HUES6 (cell line): Measurements from ENCODE around the gene ZSWIM5.
"Not testable (repeated sequence)": the region's sequence is repeated elsewhere in the genome, so short reads cannot be mapped to it uniquely, and the experiment has no call there.

Source experiments
- H3K27ac ChIP-seq: 2 replicates; pipeline ENCODE4 v1.7.0; 2013; ENCODE audit warnings: low read depth, mild to moderate bottlenecking, low read length, inconsistent platforms
- H3K27me3 ChIP-seq: 2 replicates; pipeline ENCODE4 v1.6.1; 2013; ENCODE audit warnings: low read length; ENCODE audit not compliant: control insufficient read depth, insufficient read depth
- H3K36me3 ChIP-seq: 2 replicates; pipeline ENCODE4 v1.6.1; 2013; ENCODE audit warnings: low read length; ENCODE audit not compliant: control insufficient read depth, insufficient read depth
- H3K4me1 ChIP-seq: 2 replicates; pipeline ENCODE4 v1.6.1; 2013; ENCODE audit warnings: low read length; ENCODE audit not compliant: control insufficient read depth, insufficient read depth
- H3K4me3 ChIP-seq: 2 replicates; pipeline ENCODE4 v1.5.1; 2013; ENCODE audit warnings: low read depth, low read length
- H3K9ac ChIP-seq: one replicate; pipeline ENCODE4 v1.6.1; 2013; ENCODE audit warnings: mild to moderate bottlenecking, low read length
- H3K9me3 ChIP-seq: 2 replicates; pipeline ENCODE4 v1.6.1; 2013; ENCODE audit warnings: low read depth, low read length; ENCODE audit not compliant: control insufficient read depth, insufficient read depth

The ZSWIM5 gene

GRCh38 chr1:45002650-45003645 lies 203.5 kb downstream of the ZSWIM5 start:
- Histone ChIP-seq H3K4me1 (peaks cover 4% of the 10 kb centered on the region; the same call in 1 of the 2 replicates), H3K36me3 (peaks cover 58% of the 10 kb centered on the region), H3K9me3 (no peaks in the 10 kb centered on the region), H3K4me3 (no peak overlapping the region), H3K27me3 (no peaks in the 10 kb centered on the region), H3K27ac (no peak overlapping the region), H3K9ac (no peak overlapping the region)

GRCh38 chr1:45001576-45001975 lies 204.8 kb downstream of the ZSWIM5 start:
- peaks cover 44% of the 10 kb centered on the region for H3K36me3 ChIP-seq
- not testable (repeated sequence) for H3K9ac ChIP-seq, H3K27me3 ChIP-seq, H3K9me3 ChIP-seq, H3K4me3 ChIP-seq, H3K27ac ChIP-seq, H3K4me1 ChIP-seq

- Histone ChIP-seq H3K4me3 (no peak overlapping the region), H3K9me3 (no peaks in the 10 kb centered on the region), H3K36me3 (peaks cover 43% of the 10 kb centered on the region), H3K9ac (no peak overlapping the region), H3K4me1 (peaks cover 4% of the 10 kb centered on the region; the same call in 1 of the 2 replicates), H3K27me3 (no peaks in the 10 kb centered on the region), H3K27ac (no peak overlapping the region)
Observed at GRCh38 chr1:45001011-45001481, 205.4 kb downstream of the ZSWIM5 start.

- H3K4me3 ChIP-seq, result no peak overlapping the region
- no peaks in the 10 kb centered on the region for H3K27me3 ChIP-seq
- peaks cover 4% of the 10 kb centered on the region; the same call in 1 of the 2 replicates for H3K4me1 ChIP-seq
- H3K9ac ChIP-seq, result no peak overlapping the region
- peaks cover 25% of the 10 kb centered on the region for H3K36me3 ChIP-seq
- H3K27ac ChIP-seq, result no peak overlapping the region
- H3K9me3 ChIP-seq, result no peaks in the 10 kb centered on the region
Observed at GRCh38 chr1:44999232-44999631, 207.2 kb downstream of the ZSWIM5 start.

GRCh38 chr1:44995467-44996238 lies 210.8 kb downstream of the ZSWIM5 start:
- Histone ChIP-seq H3K4me3 (no peak overlapping the region), H3K27ac (no peak overlapping the region), H3K9me3 (no peaks in the 10 kb centered on the region)

GRCh38 chr1:44994309-44994898 lies 212.0 kb downstream of the ZSWIM5 start:
- no peak overlapping the region for H3K9ac ChIP-seq
- no peak overlapping the region for H3K4me3 ChIP-seq
- no peaks in the 10 kb centered on the region for H3K9me3 ChIP-seq
- H3K4me1 ChIP-seq, result no peaks in the 10 kb centered on the region
- no peaks in the 10 kb centered on the region for H3K36me3 ChIP-seq
- no peak overlapping the region for H3K27ac ChIP-seq
- H3K27me3 ChIP-seq, result no peaks in the 10 kb centered on the region

More at GRCh38 chr1:44995467-44996238, 210.8 kb downstream of the ZSWIM5 start:
- peaks cover 4% of the 10 kb centered on the region; the same call in 1 of the 2 replicates for H3K4me1 ChIP-seq
- H3K27me3 ChIP-seq, result no peaks in the 10 kb centered on the region
- H3K36me3 ChIP-seq, result no peaks in the 10 kb centered on the region
- no peak overlapping the region for H3K9ac ChIP-seq

GRCh38 chr1:44988531-44989156 lies 217.8 kb downstream of the ZSWIM5 start:
- H3K9ac ChIP-seq, result no peak overlapping the region
- peaks cover 4% of the 10 kb centered on the region; the same call in 1 of the 2 replicates for H3K4me1 ChIP-seq
- no peak overlapping the region for H3K4me3 ChIP-seq
- H3K27me3 ChIP-seq, result no peaks in the 10 kb centered on the region
- no peaks in the 10 kb centered on the region for H3K36me3 ChIP-seq
- H3K9me3 ChIP-seq, result no peaks in the 10 kb centered on the region
- H3K27ac ChIP-seq, result no peak overlapping the region

GRCh38 chr1:44985747-44986359 lies 220.6 kb downstream of the ZSWIM5 start:
- H3K9ac ChIP-seq, result peak overlapping the region; percentile 79
- no peaks in the 10 kb centered on the region for H3K27me3 ChIP-seq
- H3K4me1 ChIP-seq, result peaks cover 4% of the 10 kb centered on the region; the same call in 1 of the 2 replicates
- H3K9me3 ChIP-seq, result no peaks in the 10 kb centered on the region
- H3K36me3 ChIP-seq, result peaks cover 5% of the 10 kb centered on the region
- no peak overlapping the region for H3K27ac ChIP-seq
- peak overlapping the region; percentile 96 for H3K4me3 ChIP-seq

- peaks cover 50% of the 10 kb centered on the region for H3K36me3 ChIP-seq
- not testable (repeated sequence) for H3K27me3 ChIP-seq, H3K4me1 ChIP-seq
Observed at GRCh38 chr1:44977372-44977771, 229.0 kb downstream of the ZSWIM5 start.

GRCh38 chr1:44976252-44976651 lies 230.2 kb downstream of the ZSWIM5 start:
- H3K4me1 ChIP-seq, result no peaks in the 10 kb centered on the region
- no peak overlapping the region for H3K27ac ChIP-seq
- H3K9ac ChIP-seq, result no peak overlapping the region
- H3K27me3 ChIP-seq, result no peaks in the 10 kb centered on the region
- H3K36me3 ChIP-seq, result peaks cover 49% of the 10 kb centered on the region
- H3K4me3 ChIP-seq, result no peak overlapping the region
- no peaks in the 10 kb centered on the region for H3K9me3 ChIP-seq

More at GRCh38 chr1:44977372-44977771, 229.0 kb downstream of the ZSWIM5 start:
- H3K27ac ChIP-seq, H3K9me3 ChIP-seq, H3K9ac ChIP-seq, H3K4me3 ChIP-seq: not testable (repeated sequence)
